GM03348 (cell line): Measurements from ENCODE around the gene PRKD1.
A peak's percentile ranks its signal among the peaks of the same experiment; 100 is the strongest.
"Not testable (repeated sequence)": the region's sequence is repeated elsewhere in the genome, so short reads cannot be mapped to it uniquely, and the experiment has no call there.

Experiments used
- DNase-seq: peaks from one replicate; pipeline ENCODE4 v3.0.0; 2012; ENCODE audit warnings: low spot score

PRKD1 gene

GRCh38 chr14:29738950-29739349 lies 188.7 kb downstream of the PRKD1 start:
- DNase-seq: no peak

- no peak for DNase-seq
These were observed 189.6 kb downstream of the PRKD1 start for GRCh38 chr14:29738056-29738455.

GRCh38 chr14:29735459-29735858 lies 192.2 kb downstream of the PRKD1 start:
- no peak for DNase-seq

GRCh38 chr14:29734732-29735131 lies 192.9 kb downstream of the PRKD1 start:
- DNase-seq: no peak

- DNase-seq: peak; percentile 45
These were observed 200.9 kb downstream of the PRKD1 start for GRCh38 chr14:29726560-29727331.

- DNase-seq: no peak
These were observed 202.7 kb downstream of the PRKD1 start for GRCh38 chr14:29724991-29725390.

GRCh38 chr14:29722831-29723230 lies 204.8 kb downstream of the PRKD1 start:
- DNase-seq: no peak

- no peak for DNase-seq
These were observed 206.1 kb downstream of the PRKD1 start for GRCh38 chr14:29721586-29721985.

GRCh38 chr14:29717901-29718300 lies 209.7 kb downstream of the PRKD1 start:
- DNase-seq: no peak

- DNase-seq: peak; percentile 13
These were observed 211.5 kb downstream of the PRKD1 start for GRCh38 chr14:29716150-29716549.

GRCh38 chr14:29712601-29713000 lies 215.0 kb downstream of the PRKD1 start:
- no peak for DNase-seq

GRCh38 chr14:29710015-29710414 lies 217.6 kb downstream of the PRKD1 start:
- no peak for DNase-seq

GRCh38 chr14:29709490-29709889 lies 218.2 kb downstream of the PRKD1 start:
- peak; percentile 11 for DNase-seq

- no peak for DNase-seq
These were observed 220.9 kb downstream of the PRKD1 start for GRCh38 chr14:29706700-29707099.

GRCh38 chr14:29705801-29706200 lies 221.8 kb downstream of the PRKD1 start:
- no peak for DNase-seq

- DNase-seq: not testable (repeated sequence)
These were observed 238.1 kb downstream of the PRKD1 start for GRCh38 chr14:29689597-29689996.

GRCh38 chr14:29687866-29688265 lies 239.8 kb downstream of the PRKD1 start:
- no peak for DNase-seq

- DNase-seq: no peak
These were observed 240.4 kb downstream of the PRKD1 start for GRCh38 chr14:29687071-29687765.

GRCh38 chr14:29684926-29685325 lies 242.7 kb downstream of the PRKD1 start:
- no peak for DNase-seq

- no peak for DNase-seq
These were observed 244.9 kb downstream of the PRKD1 start for GRCh38 chr14:29682789-29683188.

- DNase-seq: peak; percentile 8
These were observed 246.3 kb downstream of the PRKD1 start for GRCh38 chr14:29681316-29681715.

GRCh38 chr14:29674566-29675285 lies 252.9 kb downstream of the PRKD1 start:
- no peak for DNase-seq

- DNase-seq: peak; percentile 13
These were observed 254.8 kb downstream of the PRKD1 start for GRCh38 chr14:29672831-29673230.
